Coronary artery (tissue), 2 donors: ENCODE measurements around the gene RASGEF1B.

Source experiments
- DNase-seq: peaks from one replicate; pipeline ENCODE4 v3.0.0-alpha.2; 2017; ENCODE audit warnings: low spot score
- H3K27ac ChIP-seq, 2 donors: fragments of 200-600 bp; sonication (generic); one replicate each; pipeline ENCODE4 v1.5.1; 2016 to 2019
- H3K4me3 ChIP-seq: fragments of 200-600 bp; sonication (generic); 2 replicates; pipeline ENCODE4 v1.5.1; 2016; ENCODE audit warnings: mild to moderate bottlenecking, moderate library complexity
- TF ChIP-seq, protein P1 (sequence below): fragments of 200-600 bp; sonication (generic); IDR thresholded peaks from one replicate; pipeline ENCODE4 v1.5.1; 2019; ENCODE audit warnings: antibody characterized with exemption

The RASGEF1B gene

DNA sequence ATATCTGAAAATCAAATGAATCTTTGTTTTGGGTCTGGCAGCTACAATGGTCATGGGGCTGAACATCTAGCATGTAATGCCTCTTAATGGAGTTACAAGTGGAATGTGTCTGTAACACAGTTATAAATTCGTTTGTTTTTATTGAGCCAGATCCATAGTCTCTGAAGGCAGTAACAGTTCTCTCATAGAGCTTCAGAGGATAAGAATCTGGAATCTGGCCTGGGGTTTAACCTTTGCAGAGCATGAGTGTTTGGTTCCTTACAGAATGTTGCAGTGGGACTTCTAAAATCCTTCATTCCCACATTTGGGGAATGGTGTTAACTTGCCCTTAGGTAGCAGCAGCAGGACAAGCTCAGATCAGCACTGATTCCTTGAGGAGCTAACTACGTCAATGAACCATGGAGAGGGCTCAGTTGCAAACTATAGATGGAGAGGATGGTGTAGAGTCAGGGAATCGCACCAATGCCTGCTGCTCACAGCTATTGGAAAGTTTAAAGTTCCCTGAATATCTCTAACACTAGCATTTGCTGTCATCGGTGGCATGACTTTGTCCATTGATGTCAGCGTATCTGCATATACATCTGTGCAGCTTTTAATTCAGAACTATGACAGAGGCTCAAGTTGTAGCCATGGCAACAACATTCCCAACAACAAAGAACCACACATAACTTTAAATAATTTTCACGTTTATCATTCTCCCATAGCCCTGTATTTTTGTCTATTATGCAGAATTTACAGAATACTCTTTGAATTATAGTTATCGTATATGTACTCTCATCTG is 72.2 kb downstream of the RASGEF1B start:
- no peak overlapping the region for H3K4me3 ChIP-seq
- TF ChIP-seq, protein P1, sequence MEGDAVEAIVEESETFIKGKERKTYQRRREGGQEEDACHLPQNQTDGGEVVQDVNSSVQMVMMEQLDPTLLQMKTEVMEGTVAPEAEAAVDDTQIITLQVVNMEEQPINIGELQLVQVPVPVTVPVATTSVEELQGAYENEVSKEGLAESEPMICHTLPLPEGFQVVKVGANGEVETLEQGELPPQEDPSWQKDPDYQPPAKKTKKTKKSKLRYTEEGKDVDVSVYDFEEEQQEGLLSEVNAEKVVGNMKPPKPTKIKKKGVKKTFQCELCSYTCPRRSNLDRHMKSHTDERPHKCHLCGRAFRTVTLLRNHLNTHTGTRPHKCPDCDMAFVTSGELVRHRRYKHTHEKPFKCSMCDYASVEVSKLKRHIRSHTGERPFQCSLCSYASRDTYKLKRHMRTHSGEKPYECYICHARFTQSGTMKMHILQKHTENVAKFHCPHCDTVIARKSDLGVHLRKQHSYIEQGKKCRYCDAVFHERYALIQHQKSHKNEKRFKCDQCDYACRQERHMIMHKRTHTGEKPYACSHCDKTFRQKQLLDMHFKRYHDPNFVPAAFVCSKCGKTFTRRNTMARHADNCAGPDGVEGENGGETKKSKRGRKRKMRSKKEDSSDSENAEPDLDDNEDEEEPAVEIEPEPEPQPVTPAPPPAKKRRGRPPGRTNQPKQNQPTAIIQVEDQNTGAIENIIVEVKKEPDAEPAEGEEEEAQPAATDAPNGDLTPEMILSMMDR: no peak
- DNase-seq: no peak
- no peak overlapping the region for H3K27ac ChIP-seq

DNA sequence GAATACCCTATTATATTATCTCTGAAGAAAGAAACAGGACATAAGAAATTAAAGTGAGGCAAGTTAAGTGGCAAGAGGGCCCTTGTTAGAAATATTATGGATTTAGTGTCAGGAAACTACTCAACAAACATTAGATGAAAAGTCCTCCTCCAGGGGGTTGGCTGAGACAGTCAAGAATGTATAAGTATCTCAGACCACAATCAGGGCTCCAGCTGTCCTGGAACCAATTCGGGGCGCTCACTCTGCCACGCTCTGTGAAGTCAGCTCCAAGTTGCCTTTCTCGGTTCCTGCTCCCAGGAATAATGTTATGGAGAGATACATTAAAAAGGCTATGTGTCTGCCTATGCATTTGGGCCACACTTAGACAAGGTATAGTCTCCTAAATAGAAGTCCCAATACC is 73.3 kb downstream of the RASGEF1B start:
- H3K27ac ChIP-seq: no peak overlapping the region
- TF ChIP-seq, protein P1: no peak
- no peak for DNase-seq

DNA sequence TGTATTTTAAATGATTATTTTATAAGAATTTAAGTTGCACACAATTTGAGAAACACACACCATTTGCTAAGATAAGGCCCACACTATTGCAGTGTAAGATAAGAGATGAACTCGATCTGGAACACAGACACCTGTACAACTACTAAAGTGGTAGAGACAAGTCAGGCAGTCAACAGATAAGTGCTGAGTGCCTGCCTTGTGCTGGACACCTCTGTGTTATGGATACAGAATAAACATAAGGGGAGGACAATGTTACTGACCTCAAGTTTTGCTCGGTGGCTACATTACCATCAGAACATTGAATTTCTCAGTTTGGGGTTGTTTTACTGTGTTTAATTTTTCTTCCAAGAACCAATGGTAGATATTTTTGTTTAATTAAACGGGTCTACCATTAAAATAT is 74.1 kb downstream of the RASGEF1B start:
- TF ChIP-seq, protein P1: no peak
- H3K27ac ChIP-seq: no peak overlapping the region
- no peak overlapping the region for H3K4me3 ChIP-seq
- DNase-seq: no peak

More for the DNA sequence above, 73.3 kb downstream of the RASGEF1B start:
- H3K4me3 ChIP-seq: no peak overlapping the region

DNA sequence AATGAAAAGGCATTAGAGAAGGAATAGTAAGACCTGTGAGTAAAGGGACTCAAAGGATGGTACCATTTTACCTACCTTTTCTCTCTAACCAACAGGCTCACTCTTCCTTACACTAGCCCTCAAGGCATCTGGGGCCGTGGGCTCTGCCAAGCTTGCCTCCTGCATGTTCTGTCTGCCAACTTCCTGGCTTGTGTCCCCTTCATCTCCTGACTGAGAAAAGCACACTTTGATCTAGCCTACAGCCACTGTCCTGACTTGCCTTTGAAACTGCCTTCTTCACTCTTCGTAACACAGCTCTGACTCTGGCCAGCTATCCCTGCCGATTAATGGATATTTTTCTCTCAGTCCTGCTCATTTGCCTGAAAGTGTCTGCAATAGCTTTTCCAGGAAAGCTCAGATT is 76.5 kb downstream of the RASGEF1B start:
- TF ChIP-seq, protein P1: no peak
- H3K27ac ChIP-seq: no peak overlapping the region

DNA sequence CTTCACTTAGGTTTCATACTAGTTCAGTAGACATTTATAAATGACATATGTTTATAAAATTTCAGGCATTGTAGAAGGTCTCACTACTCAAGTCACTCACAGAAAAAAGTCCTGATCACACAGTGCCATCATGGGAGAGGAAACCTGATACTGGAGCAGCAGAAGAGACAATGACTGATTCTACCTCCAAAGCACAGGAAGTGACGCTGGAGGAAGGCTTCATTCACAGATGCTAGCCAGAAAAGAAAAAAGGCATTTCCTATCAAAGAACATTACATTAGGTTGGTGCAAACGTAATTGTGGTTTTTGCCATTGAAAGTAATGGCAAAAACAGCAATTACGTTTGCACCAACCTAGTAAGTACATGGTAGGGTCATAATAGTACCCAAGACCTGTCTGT is 79.5 kb downstream of the RASGEF1B start:
- DNase-seq: no peak
- Histone ChIP-seq H3K4me3 (no peak overlapping the region), H3K27ac (no peak overlapping the region)
- TF ChIP-seq, protein P1: no peak

More for the DNA sequence above, 76.5 kb downstream of the RASGEF1B start:
- H3K4me3 ChIP-seq: no peak overlapping the region
- no peak for DNase-seq

DNA sequence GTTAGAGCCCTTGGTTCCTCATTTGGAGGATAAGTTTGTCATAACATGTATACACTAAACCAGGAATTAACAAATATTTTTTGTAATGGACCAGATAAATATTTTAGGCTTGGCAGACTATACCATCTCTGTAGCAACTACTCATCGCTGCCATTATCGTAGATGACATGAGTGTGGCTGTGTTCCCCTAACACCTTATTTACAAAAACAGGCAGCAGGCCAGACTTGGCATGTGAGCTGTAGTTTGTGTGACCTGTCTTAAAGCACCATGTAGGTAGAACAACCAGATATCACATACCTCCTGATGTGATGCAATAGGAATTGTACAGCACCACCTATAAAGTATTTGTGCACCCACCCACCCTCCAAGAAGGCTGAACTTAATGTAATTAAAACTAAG is 82.0 kb downstream of the RASGEF1B start:
- no peak for DNase-seq
- H3K27ac ChIP-seq: no peak overlapping the region
- H3K4me3 ChIP-seq: no peak overlapping the region
- TF ChIP-seq, protein P1: no peak

DNA sequence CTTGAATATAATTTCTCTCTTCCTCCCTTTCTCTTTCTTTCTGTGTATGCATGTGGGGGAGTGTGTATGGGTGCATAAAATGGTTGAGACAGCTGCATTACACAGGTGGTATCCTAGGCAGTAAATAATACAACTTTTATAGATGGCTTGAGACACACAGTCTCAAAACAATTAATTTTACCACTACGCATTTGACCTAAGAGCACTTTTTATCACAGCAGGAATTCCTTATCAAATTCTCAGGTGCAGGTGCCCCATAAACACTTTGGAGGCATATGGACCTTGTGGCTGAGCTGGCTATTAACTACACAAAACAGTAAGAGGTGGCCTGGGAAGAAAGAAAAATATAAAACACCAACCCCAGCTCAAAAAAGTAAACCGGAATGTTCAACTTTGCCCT is 91.3 kb downstream of the RASGEF1B start:
- DNase-seq: no peak
- no peak overlapping the region for H3K27ac ChIP-seq
- TF ChIP-seq, protein P1: no peak

More for the DNA sequence above, 91.3 kb downstream of the RASGEF1B start:
- no peak overlapping the region for H3K4me3 ChIP-seq
